Coronary artery (tissue), 2 donors: ENCODE results near the gene SNRPN.
A peak's percentile ranks its signal among the peaks of the same experiment; 100 is the strongest.

Experiments used
- DNase-seq: peaks from one replicate; pipeline ENCODE4 v3.0.0-alpha.2; 2017; ENCODE audit warnings: low spot score
- H3K27ac ChIP-seq, 2 donors: fragments of 200-600 bp; sonication (generic); one replicate each; pipeline ENCODE4 v1.5.1; 2016 to 2019
- H3K4me3 ChIP-seq: fragments of 200-600 bp; sonication (generic); 2 replicates; pipeline ENCODE4 v1.5.1; 2016; ENCODE audit warnings: mild to moderate bottlenecking, moderate library complexity
- CTCF ChIP-seq: fragments of 200-600 bp; sonication (generic); IDR thresholded peaks from one replicate; pipeline ENCODE4 v1.5.1; 2019; ENCODE audit warnings: antibody characterized with exemption

SNRPN gene

GRCh38 chr15:24956111-24956838 lies 1.5 kb downstream of the SNRPN start:
- peak; percentile 80 for DNase-seq

GRCh38 chr15:24957691-24958090 lies 2.9 kb downstream of the SNRPN start:
- Histone ChIP-seq H3K27ac (no peak overlapping the region), H3K4me3 (peak overlapping the region; percentile 12)
- DNase-seq = no peak
- no peak for TF ChIP-seq CTCF

More at GRCh38 chr15:24956111-24956838, 1.5 kb downstream of the SNRPN start:
- Histone ChIP-seq H3K4me3 (peak overlapping the region; percentile 74), H3K27ac (peak overlapping the region; percentile 77 to 90)
- TF ChIP-seq CTCF = no peak

- H3K4me3 ChIP-seq = no peak overlapping the region
- TF ChIP-seq CTCF = no peak
- no peak for DNase-seq
- no peak overlapping the region for H3K27ac ChIP-seq
These were observed 7.2 kb downstream of the SNRPN start for GRCh38 chr15:24961967-24962366.

- Histone ChIP-seq H3K4me3 (no peak overlapping the region), H3K27ac (no peak overlapping the region)
- DNase-seq = no peak
- TF ChIP-seq CTCF = no peak
These were observed 8.1 kb downstream of the SNRPN start for GRCh38 chr15:24962880-24963279.

- DNase-seq = no peak
These were observed 11.7 kb downstream of the SNRPN start for GRCh38 chr15:24966364-24967103.

GRCh38 chr15:24971052-24971451 lies 16.3 kb downstream of the SNRPN start:
- Histone ChIP-seq H3K4me3 (no peak overlapping the region), H3K27ac (no peak overlapping the region)
- no peak for DNase-seq
- TF ChIP-seq CTCF = no peak

More at GRCh38 chr15:24966364-24967103, 11.7 kb downstream of the SNRPN start:
- Histone ChIP-seq H3K4me3 (no peak overlapping the region), H3K27ac (no peak overlapping the region)
- no peak for TF ChIP-seq CTCF
